CD4-positive, alpha-beta T cell (primary cell): ENCODE results near the gene GALR3. TPM values are rescaled to one million over a fixed set of nuclear protein-coding genes. Genes with fewer than 3 reads are reported as not detected.
A peak's percentile ranks its signal among the peaks of the same experiment; 100 is the strongest.

ENCODE experiments used
- ATAC-seq: fragments of 200-7000 bp; cut with Tn5 transposase; one replicate; pipeline ENCODE4 v1.10.0; 2022; ENCODE audit warnings: mild to moderate bottlenecking; ENCODE audit not compliant: poor library complexity
- CTCF ChIA-PET: fragments of 350-600 bp; sonication (Branson Sonifier 250); formaldehyde crosslinking; loops from one replicate; lab custom pipeline; 2021; ENCODE audit warnings: antibody characterized with exemption, inconsistent platforms; lab: Charles Lee
- POLR2A ChIA-PET: fragments of 350-600 bp; sonication (Branson Sonifier 250); formaldehyde crosslinking; loops from one replicate; lab custom pipeline; 2021; ENCODE audit warnings: antibody characterized with exemption, inconsistent platforms; lab: Charles Lee
- DNase-seq, 14 experiments: peaks; one replicate each; pipeline ENCODE4 v3.0.0-alpha.2; 2013 to 2020; ENCODE audit warnings: mixed read lengths in 2 of 14
- H3K27ac ChIP-seq, 2 donors: one replicate each; pipeline versions ENCODE4 v1.5.1 to v1.7.0; 2013; ENCODE audit warnings: low read length in 2 of 2, low read depth in 1 of 2, mild to moderate bottlenecking in 1 of 2
- H3K27me3 ChIP-seq, 2 experiments: 1 replicate in 1 of 2; 2 replicates in 1 of 2; pipeline versions ENCODE4 v1.6.1 to v1.7.0; 2013; ENCODE audit warnings: low read length in 2 of 2, control low read depth in 1 of 2, mild to moderate bottlenecking in 1 of 2, moderate library complexity in 1 of 2; ENCODE audit not compliant: insufficient read depth in 2 of 2, control insufficient read depth in 1 of 2
- H3K36me3 ChIP-seq: one replicate; pipeline ENCODE4 v1.6.1; 2013; ENCODE audit warnings: low read length, control low read depth; ENCODE audit not compliant: insufficient read depth
- H3K4me1 ChIP-seq: one replicate; pipeline ENCODE4 v1.6.1; 2013; ENCODE audit warnings: low read length, control low read depth; ENCODE audit not compliant: insufficient read depth
- H3K4me3 ChIP-seq: one replicate; pipeline ENCODE4 v1.5.1; 2013; ENCODE audit warnings: mild to moderate bottlenecking, low read length, moderate library complexity
- H3K9me3 ChIP-seq, 2 experiments: 1 replicate in 1 of 2; 2 replicates in 1 of 2; pipeline versions ENCODE4 v1.6.1 to v1.7.0; 2013; ENCODE audit warnings: low read length in 2 of 2, mild to moderate bottlenecking in 2 of 2, control low read depth in 1 of 2, moderate library complexity in 1 of 2; ENCODE audit not compliant: control insufficient read depth in 1 of 2, insufficient read depth in 1 of 2
- H3K27ac Mint-ChIP-seq: one replicate; pipeline ENCODE4 v1.8.0; 2020; ENCODE audit warnings: mixed read lengths
- H3K27me3 Mint-ChIP-seq: one replicate; pipeline ENCODE4 v1.8.0; 2021; ENCODE audit warnings: mixed read lengths
- H3K36me3 Mint-ChIP-seq: one replicate; pipeline ENCODE4 v1.8.0; 2021; ENCODE audit warnings: low read depth, mixed read lengths
- H3K4me1 Mint-ChIP-seq: one replicate; pipeline ENCODE4 v1.8.0; 2021; ENCODE audit warnings: low read depth, mixed read lengths
- H3K4me3 Mint-ChIP-seq: one replicate; pipeline ENCODE4 v1.8.0; 2020; ENCODE audit warnings: mild to moderate bottlenecking, mixed read lengths
- H3K9me3 Mint-ChIP-seq: one replicate; pipeline ENCODE4 v1.8.0; 2020; ENCODE audit warnings: mixed read lengths
- intact Hi-C, 2 experiments: fragments of 100-400 bp; cut with DNase I in 1 of 2; cut with micrococcal nuclease in 1 of 2; formaldehyde crosslinking; loops; one replicate each; pipeline versions ENCODE4 v1.15.1 to v1.9.0; 2023 to 2025; cut with DNase I, micrococcal nuclease
- total RNA-seq, 174 experiments: library from RNA in 2 of 174; stranded (reverse) in 2 of 174; gene quantifications; one replicate each; pipeline ENCODE4 v1.2.3 and lab custom pipeline; 2021 to 2026
- TF ChIP-seq, protein P1 (sequence below): fragments of 200-600 bp; IDR thresholded peaks from one replicate; pipeline ENCODE4 v1.8.0; 2022; ENCODE audit warnings: antibody characterized with exemption, mild to moderate bottlenecking

The GALR3 gene
- total RNA-seq, 2 experiments from 2014 or later: not detected

DNA sequence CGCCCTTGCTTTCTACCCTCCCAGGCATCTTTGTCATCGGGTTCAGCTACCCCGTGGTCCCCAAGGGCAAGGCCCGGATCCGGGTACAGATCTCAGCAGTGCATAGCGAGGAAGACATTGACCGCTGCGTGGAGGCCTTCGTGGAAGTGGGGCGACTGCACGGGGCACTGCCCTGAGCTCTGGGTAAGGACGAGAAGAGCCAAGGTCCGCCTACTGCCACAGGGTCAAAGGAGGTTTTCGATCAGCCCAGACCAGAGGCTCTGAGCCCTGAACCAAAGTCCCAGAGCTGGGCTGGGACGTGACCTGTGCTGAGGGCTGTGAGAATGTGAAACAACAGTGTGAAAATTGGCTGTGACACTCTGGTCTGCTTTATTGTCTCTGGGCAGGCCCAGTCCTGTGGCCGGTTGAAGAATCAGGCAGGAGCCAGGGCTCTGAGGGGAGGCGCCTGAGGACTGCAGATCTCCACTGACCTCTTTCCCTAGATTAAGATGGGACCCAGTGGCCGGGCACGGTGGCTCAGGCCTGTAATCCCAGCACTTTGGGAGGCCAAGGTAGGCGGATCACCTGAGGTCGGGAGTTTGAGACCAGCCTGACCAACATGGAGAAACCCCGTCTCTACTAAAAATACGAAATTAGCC is 6.5 kb upstream of the GALR3 start:
- no peak for DNase-seq
- Histone ChIP-seq H3K27ac (no peak overlapping the region), H3K9me3 (no peaks in the 10 kb centered on the region), H3K4me1 (peaks cover 21% of the 10 kb centered on the region), H3K27me3 (peaks cover 4 to 10% of the 10 kb centered on the region in 2 experiments), H3K36me3 (no peaks in the 10 kb centered on the region), H3K4me3 (no peak overlapping the region)
- TF ChIP-seq, protein P1, sequence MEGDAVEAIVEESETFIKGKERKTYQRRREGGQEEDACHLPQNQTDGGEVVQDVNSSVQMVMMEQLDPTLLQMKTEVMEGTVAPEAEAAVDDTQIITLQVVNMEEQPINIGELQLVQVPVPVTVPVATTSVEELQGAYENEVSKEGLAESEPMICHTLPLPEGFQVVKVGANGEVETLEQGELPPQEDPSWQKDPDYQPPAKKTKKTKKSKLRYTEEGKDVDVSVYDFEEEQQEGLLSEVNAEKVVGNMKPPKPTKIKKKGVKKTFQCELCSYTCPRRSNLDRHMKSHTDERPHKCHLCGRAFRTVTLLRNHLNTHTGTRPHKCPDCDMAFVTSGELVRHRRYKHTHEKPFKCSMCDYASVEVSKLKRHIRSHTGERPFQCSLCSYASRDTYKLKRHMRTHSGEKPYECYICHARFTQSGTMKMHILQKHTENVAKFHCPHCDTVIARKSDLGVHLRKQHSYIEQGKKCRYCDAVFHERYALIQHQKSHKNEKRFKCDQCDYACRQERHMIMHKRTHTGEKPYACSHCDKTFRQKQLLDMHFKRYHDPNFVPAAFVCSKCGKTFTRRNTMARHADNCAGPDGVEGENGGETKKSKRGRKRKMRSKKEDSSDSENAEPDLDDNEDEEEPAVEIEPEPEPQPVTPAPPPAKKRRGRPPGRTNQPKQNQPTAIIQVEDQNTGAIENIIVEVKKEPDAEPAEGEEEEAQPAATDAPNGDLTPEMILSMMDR: no peak
- Mint-ChIP-seq H3K36me3 (no peaks in the 10 kb centered on the region), H3K27ac (no peak overlapping the region), H3K27me3 (peaks cover 27% of the 10 kb centered on the region), H3K4me3 (no peak overlapping the region), H3K4me1 (peaks cover 3% of the 10 kb centered on the region), H3K9me3 (no peaks in the 10 kb centered on the region)
- ATAC-seq: no peak
- ChIA-PET CTCF (interaction anchor here (0.8 to 4.1 kb wide), 9 partner anchors 9 to 148 kb away, joined by 3 to 46 read pairs (median 5); partner anchors contain the start of genes C22orf23, GCAT and POLR2F), POLR2A (no interaction called here)
- intact Hi-C loops: loop anchor here (1.0 to 2.0 kb wide), 4 partner anchors 26 to 149 kb away; no protein-coding TSS in a partner anchor

DNA sequence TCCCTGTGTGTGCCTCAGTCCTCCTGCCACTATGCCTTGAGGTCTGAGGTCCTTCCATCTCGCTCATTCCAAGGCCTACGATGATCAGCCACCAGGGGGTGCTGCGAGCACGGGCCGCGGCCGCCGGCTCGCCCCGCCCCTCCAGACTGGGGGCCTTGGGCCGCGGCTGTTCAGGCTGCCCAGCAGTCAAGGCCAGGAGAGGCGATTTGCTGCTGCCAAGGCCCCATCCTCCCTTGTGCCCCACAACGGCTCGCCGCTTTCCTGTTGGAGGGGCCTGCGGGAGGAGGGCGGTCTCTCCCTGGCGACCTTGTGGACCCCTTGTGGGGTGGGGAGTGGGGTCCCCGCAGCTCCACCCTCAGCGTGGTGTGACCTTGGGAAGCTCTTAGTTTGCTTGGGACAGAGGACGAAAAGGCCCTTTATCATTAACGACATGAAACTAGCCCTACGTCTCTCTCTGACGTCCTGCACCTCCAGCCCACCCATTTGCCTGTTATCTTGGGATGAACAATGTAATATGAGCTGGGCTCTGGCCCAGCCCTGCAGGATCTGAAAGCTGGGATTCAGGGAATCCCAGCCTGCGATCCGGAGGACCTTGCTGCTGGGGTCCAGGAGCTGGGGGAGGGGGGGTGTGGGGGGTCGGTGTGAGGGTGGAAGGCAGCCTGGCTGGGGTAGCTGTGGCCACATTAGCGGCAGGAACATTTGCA is 5.3 kb upstream of the GALR3 start:
- H3K36me3 ChIP-seq: no peaks in the 10 kb centered on the region
- ChIA-PET CTCF (interaction anchor here (0.8 to 4.1 kb wide), 11 partner anchors 10 to 147 kb away, joined by 3 to 46 read pairs (median 5); partner anchors contain the start of genes ANKRD54, C22orf23, GCAT and POLR2F), POLR2A (interaction anchor here (0.9 to 1.8 kb wide), 6 partner anchors 10 to 210 kb away, joined by 3 to 7 read pairs (median 3); partner anchors contain the start of genes ANKRD54, GCAT and GGA1)
- intact Hi-C loops: loop anchor here (1.0 to 2.0 kb wide), 4 partner anchors 25 to 147 kb away; no protein-coding TSS in a partner anchor
- Mint-ChIP-seq H3K27me3 (peaks cover 38% of the 10 kb centered on the region), H3K27ac (no peak overlapping the region), H3K4me1 (peaks cover 3% of the 10 kb centered on the region), H3K36me3 (no peaks in the 10 kb centered on the region), H3K9me3 (no peaks in the 10 kb centered on the region), H3K4me3 (no peak overlapping the region)
- DNase-seq (peak; percentile 53 to 88 (median 78)), ATAC-seq (peak; percentile 77)
- TF ChIP-seq, protein P1: peak; percentile 83
- peak overlapping the region; percentile 36 for H3K4me3 ChIP-seq
- no peak overlapping the region for H3K27ac ChIP-seq
- peaks cover 5 to 15% of the 10 kb centered on the region in 2 experiments for H3K27me3 ChIP-seq
- H3K9me3 ChIP-seq: no peaks in the 10 kb centered on the region
- H3K4me1 ChIP-seq: peaks cover 21% of the 10 kb centered on the region

DNA sequence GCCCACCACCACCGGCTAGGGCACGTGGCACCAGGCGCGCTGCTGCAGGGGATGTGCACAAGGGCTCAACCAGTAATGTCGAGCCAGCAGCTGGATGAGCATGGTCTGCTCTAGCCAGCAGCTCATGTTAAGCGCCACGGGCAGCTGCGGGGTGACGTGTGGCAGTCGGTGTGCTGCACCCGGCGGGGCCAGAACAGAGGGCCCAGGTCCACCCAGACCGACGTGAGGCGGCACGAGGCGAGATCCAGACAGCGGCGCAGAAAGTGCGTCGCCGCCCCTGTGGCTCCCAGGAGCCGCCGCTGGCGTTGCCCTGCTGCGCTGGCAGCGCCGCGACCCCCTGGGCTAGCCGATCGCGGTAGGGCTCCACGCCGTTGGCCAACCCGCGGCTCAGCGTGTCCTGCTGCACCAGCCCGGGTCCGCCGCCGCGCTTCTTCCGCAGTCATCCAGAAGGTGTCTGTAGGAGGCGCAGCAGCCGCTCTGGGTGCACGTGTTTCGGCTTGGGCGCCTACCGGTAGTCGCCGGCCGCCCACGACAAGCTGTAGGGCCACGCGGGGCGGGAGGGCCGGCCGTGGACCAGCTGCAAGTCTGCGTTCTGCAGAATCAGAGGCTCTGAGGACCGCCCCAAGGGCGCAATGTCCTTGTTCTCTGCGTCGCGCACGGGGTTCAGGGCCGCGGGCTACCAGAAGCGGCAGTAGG is 4.6 kb upstream of the GALR3 start:
- ChIA-PET CTCF (interaction anchor here (0.6 to 4.1 kb wide), 8 partner anchors 10 to 146 kb away, joined by 4 to 46 read pairs (median 6); partner anchors contain the start of genes C22orf23, GCAT and POLR2F), POLR2A (interaction anchor here (0.9 to 1.8 kb wide), 6 partner anchors 10 to 210 kb away, joined by 3 to 7 read pairs (median 4); partner anchors contain the start of genes ANKRD54, GCAT and GGA1)
- H3K36me3 ChIP-seq: no peaks in the 10 kb centered on the region
- Mint-ChIP-seq H3K27me3 (peaks cover 39% of the 10 kb centered on the region), H3K27ac (no peak overlapping the region), H3K9me3 (no peaks in the 10 kb centered on the region), H3K36me3 (no peaks in the 10 kb centered on the region), H3K4me3 (peak overlapping the region; percentile 25), H3K4me1 (peaks cover 3% of the 10 kb centered on the region)
- DNase-seq: peak; percentile 36 to 82 (median 59)
- TF ChIP-seq, protein P1: no peak
- intact Hi-C loops: loop anchor here in 1 of 2 experiments (1.0 kb wide), 1 partner anchor 45 kb away; no protein-coding TSS in a partner anchor
- peak overlapping the region; percentile 36 for H3K4me3 ChIP-seq
- peak; percentile 78 for ATAC-seq
- no peaks in the 10 kb centered on the region for H3K9me3 ChIP-seq
- no peak overlapping the region for H3K27ac ChIP-seq
- peaks cover 21% of the 10 kb centered on the region for H3K4me1 ChIP-seq
- H3K27me3 ChIP-seq: peaks cover 9 to 19% of the 10 kb centered on the region in 2 experiments
